Right atrium auricular region (tissue), 2 donors: ENCODE results near the gene RC3H2. TPM values are rescaled to one million over a fixed set of nuclear protein-coding genes. Genes with fewer than 3 reads are reported as not detected.

Experiments
- DNase-seq: peaks from one replicate; pipeline ENCODE4 v3.0.0-alpha.2; 2019; ENCODE audit warnings: low spot score
- H3K27ac ChIP-seq, 2 donors: fragments of 200-600 bp; sonication (generic); 1 replicate in 1 of 2; 2 replicates in 1 of 2; pipeline ENCODE4 v1.5.1; 2016 to 2019
- H3K27me3 ChIP-seq, 2 donors: fragments of 200-600 bp; sonication (generic); one replicate each; pipeline versions ENCODE4 v1.5.1 to v1.6.0; 2017 to 2019
- H3K36me3 ChIP-seq: fragments of 200-600 bp; sonication (generic); one replicate; pipeline ENCODE4 v1.5.1; 2016
- H3K4me1 ChIP-seq, 2 donors: fragments of 200-600 bp; sonication (generic); one replicate each; pipeline versions ENCODE4 v1.5.1 to v1.6.0; 2017 to 2019
- H3K4me3 ChIP-seq, 2 donors: fragments of 200-600 bp; sonication (generic); 1 replicate in 1 of 2; 2 replicates in 1 of 2; pipeline ENCODE4 v1.5.1; 2017 to 2019; ENCODE audit warnings: mild to moderate bottlenecking in 1 of 2, moderate library complexity in 1 of 2
- H3K9me3 ChIP-seq, 2 donors: fragments of 200-600 bp; sonication (generic); one replicate each; pipeline ENCODE4 v1.5.1; 2019
- CTCF ChIP-seq, 2 donors: fragments of 200-600 bp; sonication (generic); IDR thresholded peaks; one replicate each; pipeline ENCODE4 v1.5.1; 2019; ENCODE audit warnings: antibody characterized with exemption in 2 of 2
- total RNA-seq, 2 donors: library from RNA; depleted of rRNA; stranded (reverse); fragments of >200 nt; gene quantifications; one replicate each; pipeline ENCODE4 v1.1.0, GENCODE V29; 2016

The RC3H2 gene
- total RNA-seq, 2 donors from 2014 or later, result 37.6 to 40.2 TPM

GRCh38 chr9:122808141-122808540, 97.0 kb downstream of the RC3H2 start:
- no peaks in the 10 kb centered on the region for H3K9me3 ChIP-seq

GRCh38 chr9:122807271-122807900, 97.8 kb downstream of the RC3H2 start:
- Histone ChIP-seq H3K4me3 (no peak overlapping the region), H3K36me3 (no peaks in the 10 kb centered on the region), H3K9me3 (no peaks in the 10 kb centered on the region), H3K4me1 (no peaks in the 10 kb centered on the region), H3K27me3 (no peaks in the 10 kb centered on the region), H3K27ac (no peak overlapping the region)
- DNase-seq, result no peak
- TF ChIP-seq CTCF (IDR thresholded peaks at IDR 0.05), result no peak

More at GRCh38 chr9:122808141-122808540, 97.0 kb downstream of the RC3H2 start:
- TF ChIP-seq CTCF (IDR thresholded peaks at IDR 0.05), result no peak
- no peak overlapping the region for H3K4me3 ChIP-seq
- H3K36me3 ChIP-seq, result no peaks in the 10 kb centered on the region
- no peaks in the 10 kb centered on the region for H3K4me1 ChIP-seq
- no peaks in the 10 kb centered on the region for H3K27me3 ChIP-seq
- DNase-seq, result no peak
- H3K27ac ChIP-seq, result no peak overlapping the region

- no peak for TF ChIP-seq CTCF (IDR thresholded peaks at IDR 0.05)
- Histone ChIP-seq H3K27ac (no peak overlapping the region), H3K36me3 (no peaks in the 10 kb centered on the region), H3K27me3 (no peaks in the 10 kb centered on the region), H3K9me3 (no peaks in the 10 kb centered on the region), H3K4me1 (no peaks in the 10 kb centered on the region), H3K4me3 (no peak overlapping the region)
- DNase-seq, result no peak
Observed at GRCh38 chr9:122806661-122807060, 98.5 kb downstream of the RC3H2 start.

- H3K27ac ChIP-seq, result no peak within 1 kb of the TSS
- no peak for DNase-seq
- no peaks in the 10 kb centered on the region for H3K9me3 ChIP-seq
- TF ChIP-seq CTCF (IDR thresholded peaks at IDR 0.05), result no peak
- no peaks in the 10 kb centered on the region for H3K36me3 ChIP-seq
- H3K4me3 ChIP-seq, result no peak within 1 kb of the TSS
- no peaks in the 10 kb centered on the region for H3K4me1 ChIP-seq
- H3K27me3 ChIP-seq, result no peaks in the 10 kb centered on the region
Observed at GRCh38 chr9:122800066-122801060, 104.8 kb downstream of the RC3H2 start, which contains the start of gene OR1K1. TSS of gene OR1K1 (plus strand) at chr9:122800123. CDS start at chr9:122800123, 0 bp downstream.

- no peak for TF ChIP-seq CTCF (IDR thresholded peaks at IDR 0.05)
Observed at GRCh38 chr9:122797316-122798063, 107.7 kb downstream of the RC3H2 start.

More at GRCh38 chr9:122797316-122798063, 107.7 kb downstream of the RC3H2 start:
- Histone ChIP-seq H3K27ac (no peak overlapping the region), H3K4me1 (no peaks in the 10 kb centered on the region), H3K9me3 (no peaks in the 10 kb centered on the region), H3K4me3 (no peak overlapping the region), H3K27me3 (no peaks in the 10 kb centered on the region), H3K36me3 (no peaks in the 10 kb centered on the region)
- peak; percentile 11 for DNase-seq

Other genes starting within 250 kb of the RC3H2 start
- not detected for gene OR1B1, start 247.7 kb downstream of the RC3H2 start, total RNA-seq
- gene OR1L1, start 243.6 kb downstream of the RC3H2 start, total RNA-seq, result not detected
- not detected for gene OR1L3, start 230.2 kb downstream of the RC3H2 start, total RNA-seq
- gene OR1L4, start 181.4 kb downstream of the RC3H2 start, total RNA-seq, result not detected
- gene OR1L6, start 163.1 kb downstream of the RC3H2 start, total RNA-seq, result not detected
- not detected for gene OR5C1, start 116.4 kb downstream of the RC3H2 start, total RNA-seq
- gene OR1K1, start 105.2 kb downstream of the RC3H2 start, total RNA-seq, result not detected
- 10 to 100 TPM in 1 of 2 donors, 1 to 10 TPM in 1; 9.9 to 11.2 TPM for gene PDCL, start 76.8 kb downstream of the RC3H2 start, total RNA-seq
- gene ZBTB6, start 8.0 kb upstream of the RC3H2 start, total RNA-seq, result 1 to 10 TPM; 6.3 to 6.8 TPM
- gene ZBTB26, start 26.2 kb upstream of the RC3H2 start, total RNA-seq, result 1 to 10 TPM; 4.1 to 4.2 TPM
- gene RABGAP1, start 35.7 kb upstream of the RC3H2 start, total RNA-seq, result 10 to 100 TPM; 26.3 to 30.8 TPM
- gene GPR21, start 128.3 kb upstream of the RC3H2 start, total RNA-seq, result 1 to 10 TPM in 1 of 2 donors, not detected in 1; 1.4 TPM